Measurements from ENCODE around the gene UNC13A.

DNA sequence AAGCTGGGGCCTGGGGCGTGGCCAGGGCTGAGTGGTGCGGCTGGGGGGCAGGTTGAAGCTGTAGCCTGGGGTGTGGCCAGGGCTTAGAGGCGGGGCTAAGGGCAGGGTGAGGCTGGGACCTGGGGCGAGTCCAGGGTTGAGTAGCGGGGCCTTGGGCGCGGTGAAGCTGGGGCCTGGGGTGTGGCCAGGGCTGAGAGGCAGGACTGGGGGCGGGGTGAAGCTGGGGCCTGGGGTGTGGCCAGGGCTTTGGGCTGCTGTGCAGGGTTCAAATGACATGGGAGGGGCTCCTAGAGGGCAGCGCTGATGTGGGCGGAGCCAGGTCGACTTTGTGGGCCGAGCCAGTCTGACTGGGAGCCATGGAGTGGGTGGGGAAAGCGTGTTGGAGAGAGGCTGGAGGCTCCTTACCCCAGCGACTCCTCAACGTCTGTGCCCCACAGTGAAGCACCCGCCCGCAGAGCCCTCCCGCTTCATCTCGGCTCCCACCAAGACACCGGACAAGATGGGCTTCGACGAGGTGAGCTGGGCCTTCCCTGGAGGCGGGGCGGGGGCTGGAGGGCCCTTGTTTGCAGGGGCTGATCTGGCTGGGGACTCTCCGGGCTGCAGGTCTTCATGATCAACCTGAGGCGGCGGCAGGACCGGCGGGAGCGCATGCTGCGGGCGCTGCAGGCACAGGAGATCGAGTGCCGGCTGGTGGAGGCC is 111.2 kb downstream of the UNC13A start:
- TF ChIP-seq, protein P1, sequence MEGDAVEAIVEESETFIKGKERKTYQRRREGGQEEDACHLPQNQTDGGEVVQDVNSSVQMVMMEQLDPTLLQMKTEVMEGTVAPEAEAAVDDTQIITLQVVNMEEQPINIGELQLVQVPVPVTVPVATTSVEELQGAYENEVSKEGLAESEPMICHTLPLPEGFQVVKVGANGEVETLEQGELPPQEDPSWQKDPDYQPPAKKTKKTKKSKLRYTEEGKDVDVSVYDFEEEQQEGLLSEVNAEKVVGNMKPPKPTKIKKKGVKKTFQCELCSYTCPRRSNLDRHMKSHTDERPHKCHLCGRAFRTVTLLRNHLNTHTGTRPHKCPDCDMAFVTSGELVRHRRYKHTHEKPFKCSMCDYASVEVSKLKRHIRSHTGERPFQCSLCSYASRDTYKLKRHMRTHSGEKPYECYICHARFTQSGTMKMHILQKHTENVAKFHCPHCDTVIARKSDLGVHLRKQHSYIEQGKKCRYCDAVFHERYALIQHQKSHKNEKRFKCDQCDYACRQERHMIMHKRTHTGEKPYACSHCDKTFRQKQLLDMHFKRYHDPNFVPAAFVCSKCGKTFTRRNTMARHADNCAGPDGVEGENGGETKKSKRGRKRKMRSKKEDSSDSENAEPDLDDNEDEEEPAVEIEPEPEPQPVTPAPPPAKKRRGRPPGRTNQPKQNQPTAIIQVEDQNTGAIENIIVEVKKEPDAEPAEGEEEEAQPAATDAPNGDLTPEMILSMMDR (IDR thresholded peaks at IDR 0.05), result no peak
- no peak for TF ChIP-seq TCF12 (IDR thresholded peaks at IDR 0.05)
- no peak for TF ChIP-seq MAX (IDR thresholded peaks at IDR 0.05; ENCODE audit: low read depth)
- TF ChIP-seq NRF1 (IDR thresholded peaks at IDR 0.05; ENCODE audit: low read depth, low read length), result no peak
- TF ChIP-seq JUND (IDR thresholded peaks at IDR 0.05), result no peak
- no peak for TF ChIP-seq TAF1 (IDR thresholded peaks at IDR 0.05; ENCODE audit: borderline replicate concordance, low read depth, low read length)
- TF ChIP-seq, protein P2, sequence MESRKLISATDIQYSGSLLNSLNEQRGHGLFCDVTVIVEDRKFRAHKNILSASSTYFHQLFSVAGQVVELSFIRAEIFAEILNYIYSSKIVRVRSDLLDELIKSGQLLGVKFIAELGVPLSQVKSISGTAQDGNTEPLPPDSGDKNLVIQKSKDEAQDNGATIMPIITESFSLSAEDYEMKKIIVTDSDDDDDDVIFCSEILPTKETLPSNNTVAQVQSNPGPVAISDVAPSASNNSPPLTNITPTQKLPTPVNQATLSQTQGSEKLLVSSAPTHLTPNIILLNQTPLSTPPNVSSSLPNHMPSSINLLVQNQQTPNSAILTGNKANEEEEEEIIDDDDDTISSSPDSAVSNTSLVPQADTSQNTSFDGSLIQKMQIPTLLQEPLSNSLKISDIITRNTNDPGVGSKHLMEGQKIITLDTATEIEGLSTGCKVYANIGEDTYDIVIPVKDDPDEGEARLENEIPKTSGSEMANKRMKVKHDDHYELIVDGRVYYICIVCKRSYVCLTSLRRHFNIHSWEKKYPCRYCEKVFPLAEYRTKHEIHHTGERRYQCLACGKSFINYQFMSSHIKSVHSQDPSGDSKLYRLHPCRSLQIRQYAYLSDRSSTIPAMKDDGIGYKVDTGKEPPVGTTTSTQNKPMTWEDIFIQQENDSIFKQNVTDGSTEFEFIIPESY (IDR thresholded peaks at IDR 0.05; ENCODE audit: borderline replicate concordance, low read depth), result no peak
- TF ChIP-seq POLR2AphosphoS5 (IDR thresholded peaks at IDR 0.05; ENCODE audit: low read depth, low read length), result no peak
- TF ChIP-seq RAD21 (IDR thresholded peaks at IDR 0.05; ENCODE audit: low read length), result no peak
- TF ChIP-seq EZH2phosphoT487 (IDR thresholded peaks at IDR 0.05; ENCODE audit: borderline replicate concordance, low read depth), result no peak
- no peak for TF ChIP-seq GATA2 (CRISPR knock-in tag; IDR thresholded peaks at IDR 0.05)
- no peak for TF ChIP-seq EP300 (IDR thresholded peaks at IDR 0.05; ENCODE audit: borderline replicate concordance in 1 of 2, low read depth in 1 of 2, low read length in 1 of 2)
- no peak for TF ChIP-seq GABPA (IDR thresholded peaks at IDR 0.05; ENCODE audit: low read depth)
